Stimulated activated CD8-positive, alpha-beta memory T cell treated with anti-CD3 and anti-CD28 coated beads, Interleukin-7, amount 100 ng/mL, for 1 hour (primary cell): ENCODE results near the gene DEPDC1.

Source experiments
- DNase-seq, 2 donors: peaks; one replicate each; pipeline ENCODE4 v3.0.0-alpha.2; 2020; ENCODE audit warnings: low read depth in 2 of 2

Gene DEPDC1

DNA sequence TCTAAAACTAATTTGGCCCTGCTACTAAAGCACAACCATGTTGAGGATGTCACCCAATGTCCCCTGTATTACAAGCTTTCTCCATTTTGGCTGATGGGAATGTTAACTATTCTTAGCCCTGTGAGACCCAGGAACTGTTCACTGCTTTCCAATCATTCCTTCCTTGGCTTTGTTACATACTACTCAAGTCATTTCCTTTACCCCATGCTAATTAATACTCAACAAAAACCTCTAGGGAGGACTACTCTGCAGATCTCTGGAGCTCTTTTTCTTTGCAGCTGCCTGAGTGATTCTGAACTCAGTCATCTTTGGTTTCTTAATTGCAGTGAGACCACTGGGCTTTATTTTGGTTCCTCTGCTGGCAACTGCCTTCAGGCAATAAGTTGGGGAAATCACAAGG, 23.8 kb downstream of the DEPDC1 start:
- no peak for DNase-seq

DNA sequence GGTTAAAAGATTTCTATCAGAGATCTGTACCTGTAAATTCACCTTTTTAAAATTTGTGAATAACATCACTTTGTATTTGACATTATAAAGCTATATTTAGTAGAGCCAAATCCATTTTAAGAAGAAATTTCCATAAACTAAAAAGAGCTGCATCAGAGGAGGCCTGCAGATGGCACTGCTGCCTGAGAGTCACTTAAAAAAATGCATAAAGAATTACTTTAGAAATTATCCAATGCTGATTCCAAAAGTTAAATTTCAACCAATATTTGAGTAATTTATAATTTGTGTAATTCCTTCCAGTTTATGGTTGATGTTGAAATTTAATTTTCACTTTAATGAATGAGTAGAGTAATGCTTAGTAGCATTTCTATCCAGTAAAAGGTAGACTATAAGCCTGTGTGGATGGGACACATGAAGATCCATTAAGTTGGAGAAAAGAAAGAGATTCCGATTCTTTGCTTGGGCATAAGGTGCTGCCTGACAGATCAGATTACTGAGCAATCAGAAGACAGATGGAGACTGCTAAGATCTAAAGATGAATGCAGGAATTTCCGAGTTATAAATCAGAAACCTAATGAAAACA, 26.4 kb downstream of the DEPDC1 start:
- no peak for DNase-seq

DNA sequence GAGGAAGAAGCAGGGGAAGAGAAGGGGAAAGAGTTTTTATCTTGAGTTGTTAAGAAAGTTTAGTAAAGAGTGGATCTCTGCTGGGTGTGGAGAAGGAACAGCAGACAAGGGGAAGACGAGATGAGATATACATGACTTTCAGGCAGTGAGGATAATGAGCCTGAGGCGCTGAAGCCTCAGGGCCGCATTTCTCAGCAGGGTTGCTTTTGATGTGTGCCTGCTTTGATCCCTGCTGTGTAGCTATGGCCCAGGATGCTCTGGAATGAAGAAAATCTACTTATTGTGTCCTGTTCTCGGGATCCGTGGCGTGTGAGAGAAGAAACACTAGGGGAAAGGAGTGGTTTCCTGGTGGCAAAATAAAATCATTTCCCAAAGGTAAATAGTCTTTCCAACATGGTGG, 32.0 kb downstream of the DEPDC1 start:
- no peak for DNase-seq

DNA sequence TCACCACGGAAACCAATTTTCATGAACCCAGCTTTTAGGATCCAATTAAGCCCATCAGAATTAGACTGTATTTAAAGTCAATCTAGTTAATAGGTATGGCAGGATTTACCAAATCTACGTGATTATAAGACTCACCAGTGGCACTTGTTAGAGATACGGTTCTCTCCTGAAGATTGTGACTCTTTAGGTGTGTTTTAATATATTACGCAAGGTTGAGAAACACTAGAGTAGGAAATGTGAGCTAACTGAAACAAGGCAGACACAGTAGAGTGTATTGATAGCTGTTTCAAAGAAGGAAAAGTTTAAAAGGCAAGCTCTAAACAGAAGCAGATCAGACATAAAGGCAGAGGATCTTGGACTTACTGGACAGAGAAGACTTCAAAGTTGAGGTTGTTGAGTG, 35.9 kb downstream of the DEPDC1 start:
- no peak for DNase-seq

DNA sequence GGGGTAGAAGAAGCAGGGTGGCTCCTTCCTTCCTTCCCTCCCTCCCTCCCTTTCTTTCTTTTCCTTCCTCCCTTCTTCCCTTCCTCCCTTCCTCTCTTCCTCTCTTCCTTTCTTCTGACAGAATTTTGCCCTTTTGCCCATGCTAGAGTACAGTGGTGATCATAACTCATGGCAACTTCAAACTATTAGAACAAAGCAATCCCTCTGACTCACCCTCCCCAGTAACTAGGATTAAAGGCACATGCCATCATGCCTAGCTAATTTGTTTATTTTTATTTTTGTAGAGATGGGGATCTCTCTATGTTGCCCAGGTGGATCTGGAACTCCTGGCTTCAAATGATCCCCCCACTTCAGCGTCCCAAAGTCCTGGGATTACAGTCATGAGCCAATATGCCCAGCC, 37.1 kb downstream of the DEPDC1 start:
- no peak for DNase-seq

DNA sequence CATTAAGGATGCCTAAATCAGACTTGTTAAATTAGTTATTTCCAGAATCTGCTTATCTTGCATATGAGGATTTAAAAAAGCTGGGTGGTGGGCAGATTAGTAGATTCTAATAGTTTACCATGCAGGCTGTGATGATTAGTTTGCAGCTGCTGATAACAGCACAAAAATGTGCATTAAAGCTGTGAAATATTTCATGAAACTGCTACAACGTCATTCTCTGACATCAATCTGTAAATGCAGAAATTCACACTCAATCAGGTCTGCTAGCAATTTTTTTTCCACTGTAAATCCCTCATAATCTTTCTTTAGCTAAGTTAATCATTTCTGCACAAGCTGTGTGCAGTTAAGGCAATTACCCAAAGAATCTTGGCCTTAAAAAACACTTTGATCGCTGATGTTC, 37.8 kb downstream of the DEPDC1 start:
- DNase-seq, result no peak

DNA sequence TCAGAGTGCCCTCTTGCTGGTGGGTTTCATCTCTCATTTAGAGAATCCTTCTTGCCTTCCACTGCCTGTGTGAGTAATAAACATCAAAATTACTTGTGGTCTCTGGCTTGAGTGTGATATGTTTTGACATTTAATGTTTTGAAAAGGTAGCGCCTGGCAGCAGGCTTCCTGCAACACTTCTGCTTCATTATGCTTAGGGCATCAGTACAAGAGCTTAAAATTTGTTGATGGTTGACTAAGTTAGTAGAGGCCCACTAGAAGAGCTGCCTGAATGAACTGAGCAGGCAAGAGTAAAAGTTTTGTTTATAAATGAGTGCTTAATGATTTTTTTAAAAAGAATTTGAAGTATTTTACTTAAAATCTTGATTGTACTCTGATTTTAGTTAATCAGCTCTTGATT, 40.7 kb downstream of the DEPDC1 start:
- DNase-seq, result no peak

DNA sequence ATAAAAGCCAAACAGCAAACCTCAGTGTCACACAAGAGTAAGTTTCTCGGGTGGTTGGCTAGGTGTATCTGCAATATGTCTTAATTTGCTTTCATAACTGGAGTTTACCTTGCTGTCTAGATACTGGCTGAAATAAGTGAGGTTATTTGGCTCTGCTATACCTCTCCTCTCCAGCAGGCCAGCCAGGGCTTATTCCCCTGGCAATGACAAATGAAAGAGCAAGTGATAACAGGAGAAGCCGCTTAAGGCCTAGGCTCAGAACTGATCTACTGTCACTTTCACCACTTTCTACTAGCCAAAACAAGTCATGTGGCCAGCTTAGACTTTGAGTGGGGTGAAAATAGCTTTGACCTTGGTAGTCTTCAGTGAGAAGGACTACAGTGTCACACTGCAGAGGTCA, 42.3 kb downstream of the DEPDC1 start:
- no peak for DNase-seq

DNA sequence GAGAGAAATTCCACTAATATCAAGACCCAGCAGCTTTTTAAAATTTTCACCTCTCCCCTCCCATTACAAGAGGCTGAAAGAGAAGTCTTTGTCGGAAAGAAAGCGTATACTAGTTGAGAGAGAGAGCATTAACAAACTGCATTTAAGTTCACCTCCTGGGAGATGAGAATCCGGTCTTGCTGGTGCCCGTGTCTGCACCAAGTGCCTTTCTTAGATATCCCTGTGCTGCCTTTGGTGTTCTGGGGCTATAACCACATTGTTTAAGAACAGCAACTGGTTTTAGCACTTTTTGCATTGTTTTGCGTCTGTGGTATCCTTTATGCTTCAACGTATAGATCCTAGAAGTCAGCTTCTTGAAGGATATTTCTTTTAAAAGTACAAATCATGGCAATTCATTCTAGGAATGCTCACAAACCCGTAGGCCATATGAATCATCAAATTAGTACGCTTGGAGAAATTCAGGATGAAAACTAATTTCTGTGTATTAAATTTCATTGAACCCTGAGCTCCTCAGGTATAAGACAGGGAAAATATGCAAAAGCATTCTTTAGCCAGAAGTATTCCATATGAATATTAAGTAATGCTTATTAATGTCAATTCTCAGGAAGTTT, 43.7 kb downstream of the DEPDC1 start:
- no peak for DNase-seq

DNA sequence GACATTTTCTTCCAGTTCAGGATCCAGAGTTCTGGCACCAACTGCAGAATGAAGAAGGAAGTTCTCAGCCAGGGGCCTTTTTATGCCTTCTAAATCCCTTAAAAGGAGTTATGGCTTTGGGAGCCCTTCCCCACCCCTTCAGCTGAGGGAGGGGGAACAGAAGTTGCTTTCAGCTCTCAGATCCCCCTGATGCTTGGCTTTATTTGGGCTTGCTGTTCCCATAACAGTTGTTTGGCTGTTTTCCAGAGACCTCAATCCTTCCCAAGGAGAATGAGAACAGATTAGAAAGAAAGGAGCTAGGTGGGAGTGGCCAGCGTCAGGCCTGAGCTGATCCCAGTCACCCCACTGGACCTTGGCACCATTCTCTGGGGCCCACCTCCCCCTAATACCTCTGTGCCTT, 47.0 kb downstream of the DEPDC1 start, which contains the start of gene RPE65:
RPE65 (minus strand) TSS at position 54 of the 400 bp plus-strand sequence; CDS start at position 5, 49 bp downstream.
- no peak for DNase-seq

DNA sequence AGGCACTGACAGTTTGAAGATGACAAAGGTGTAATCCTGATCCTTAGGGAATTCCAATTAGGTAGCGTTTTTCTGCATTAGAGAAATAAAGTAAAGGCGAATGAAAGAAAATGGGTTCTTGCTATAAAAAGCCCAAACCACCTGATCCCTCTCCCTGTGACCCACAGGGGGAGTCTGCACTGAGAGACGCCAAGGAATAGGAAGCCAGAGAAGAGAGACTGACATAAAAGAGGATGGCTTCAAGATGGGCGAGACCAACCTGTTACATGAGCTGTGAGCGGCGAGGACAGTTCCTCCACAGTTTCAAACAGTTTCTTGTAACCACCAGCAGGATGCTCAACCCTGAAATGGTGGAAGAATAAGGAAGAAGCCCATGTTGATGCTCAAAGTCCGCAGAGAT, 48.5 kb downstream of the DEPDC1 start:
- no peak for DNase-seq

DNA sequence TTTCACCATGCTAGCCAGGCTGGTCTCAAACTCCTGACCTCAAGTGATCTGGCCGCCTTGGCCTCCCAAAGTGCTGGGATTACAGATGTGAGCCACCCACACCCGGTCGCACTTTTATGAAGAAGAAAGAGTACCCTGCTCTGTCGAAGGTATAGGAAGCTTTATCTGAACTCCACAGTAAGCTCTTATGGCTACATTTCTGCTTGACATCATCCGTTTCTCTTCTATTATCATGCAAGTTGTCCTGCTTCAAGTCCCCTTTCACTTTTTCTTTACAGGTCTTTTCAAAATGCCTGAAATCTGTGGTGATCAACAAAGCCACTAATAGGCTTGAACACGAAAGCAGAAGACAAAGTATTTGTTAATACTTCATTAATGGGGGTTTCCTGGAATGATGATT, 51.2 kb downstream of the DEPDC1 start:
- no peak for DNase-seq

DNA sequence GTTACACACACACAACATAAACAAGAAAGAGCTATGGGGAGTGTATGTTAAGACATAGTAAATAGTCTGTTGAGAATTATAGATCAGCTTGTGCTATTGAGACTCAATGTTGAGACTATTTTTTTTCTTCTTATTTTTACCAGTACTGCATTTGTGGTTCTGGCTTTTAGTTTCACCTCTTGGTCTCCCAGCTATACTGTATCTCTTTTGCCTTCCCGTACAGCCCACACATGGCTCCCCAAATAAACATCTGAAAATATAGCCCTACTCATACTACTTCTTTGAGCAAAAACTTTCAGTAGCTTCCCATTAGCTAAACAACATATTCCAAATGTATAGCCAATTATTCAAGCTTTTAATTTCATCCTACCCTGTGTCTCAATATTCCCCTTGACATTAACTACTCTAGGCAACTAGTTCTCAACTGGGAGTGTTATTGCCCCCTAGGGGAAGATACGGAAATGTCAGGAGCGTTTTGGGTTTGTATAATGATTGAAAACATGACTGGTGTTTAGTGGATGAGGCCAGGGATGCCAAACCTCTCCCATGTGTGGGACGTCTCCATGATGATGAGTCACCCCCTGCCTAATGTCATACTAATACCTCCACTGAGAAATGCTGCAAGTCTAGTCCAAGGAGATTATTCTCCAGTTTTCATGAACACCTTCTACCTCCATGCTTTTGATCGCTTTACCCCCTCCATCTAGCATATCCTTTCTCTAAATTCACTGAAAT, 53.9 kb downstream of the DEPDC1 start:
- DNase-seq, result no peak

DNA sequence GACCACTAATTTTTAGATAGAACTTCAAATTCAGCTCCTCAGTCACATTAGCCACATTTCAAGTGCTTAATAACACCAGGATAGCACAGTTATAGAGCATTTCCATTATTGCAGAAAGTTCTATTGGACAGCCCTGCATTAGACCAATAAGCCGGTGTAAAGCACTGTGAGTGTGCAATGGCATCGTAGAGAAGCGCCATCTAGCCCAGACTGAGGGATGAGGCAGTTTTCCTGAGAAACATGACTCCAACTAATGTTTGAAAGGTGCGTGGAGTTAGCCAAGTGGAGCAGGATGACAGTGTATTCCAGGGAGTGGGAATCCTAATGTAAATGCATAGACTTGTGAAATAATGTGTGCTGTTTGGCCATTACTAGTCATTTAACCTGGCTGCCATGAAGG, 54.9 kb downstream of the DEPDC1 start:
- no peak for DNase-seq

DNA sequence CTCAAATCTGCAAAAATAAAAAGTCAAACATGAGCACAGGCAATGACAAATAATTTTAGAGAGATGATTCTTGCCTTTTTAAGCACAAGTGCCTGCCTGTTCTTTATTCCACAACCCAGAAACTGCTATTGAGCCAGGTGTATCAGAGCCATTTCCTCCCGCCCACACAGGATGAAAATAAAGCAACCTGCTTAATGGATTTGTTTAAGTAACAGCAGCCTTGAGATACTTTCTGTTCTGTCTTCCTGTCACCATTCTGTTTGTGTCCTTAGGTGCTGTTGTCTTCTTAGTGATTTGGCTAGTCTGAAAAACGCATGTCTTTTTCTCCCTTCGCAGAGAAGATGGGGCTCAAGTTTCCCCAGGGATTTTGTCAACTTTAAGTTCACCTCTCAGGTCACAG, 58.6 kb downstream of the DEPDC1 start:
- DNase-seq, result no peak

DNA sequence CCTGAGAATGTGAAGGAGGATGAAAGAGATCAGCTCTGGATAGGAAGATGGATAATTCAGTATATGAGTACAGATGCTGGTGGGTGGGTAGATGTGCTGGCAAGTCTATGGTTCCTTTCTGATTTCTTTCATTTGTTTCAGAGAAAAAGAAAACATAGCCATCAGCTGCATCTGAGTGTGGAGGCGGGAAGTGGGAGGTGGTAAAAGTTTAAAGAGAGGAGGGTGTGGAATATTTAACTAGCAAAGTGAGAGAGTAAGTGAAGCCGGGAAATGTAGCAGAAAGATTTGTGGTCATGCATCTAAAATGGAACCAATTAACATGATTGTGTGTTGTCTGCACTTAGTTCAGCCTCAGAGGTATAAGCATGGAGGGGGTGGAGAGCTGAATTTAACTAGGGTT, 63.5 kb downstream of the DEPDC1 start:
- no peak for DNase-seq

DNA sequence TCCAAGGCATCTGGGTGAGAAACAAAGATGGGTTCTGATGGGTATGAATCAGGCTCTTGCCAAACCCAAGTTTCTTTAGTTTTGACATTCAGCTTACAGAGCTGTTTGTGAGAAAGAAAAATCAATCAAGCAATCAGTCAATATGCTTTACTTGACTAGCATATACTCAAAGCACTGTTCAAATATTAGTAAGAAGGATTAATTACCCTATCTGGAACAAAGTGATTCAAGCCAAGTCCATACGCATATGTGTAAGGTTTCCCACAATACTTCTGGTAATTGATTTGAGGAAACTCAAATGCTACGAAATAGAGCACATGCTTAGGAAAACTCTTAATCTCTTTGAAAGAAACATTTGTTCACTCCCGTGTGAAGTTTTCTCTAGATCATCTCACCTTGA, 65.8 kb downstream of the DEPDC1 start:
- no peak for DNase-seq

DNA sequence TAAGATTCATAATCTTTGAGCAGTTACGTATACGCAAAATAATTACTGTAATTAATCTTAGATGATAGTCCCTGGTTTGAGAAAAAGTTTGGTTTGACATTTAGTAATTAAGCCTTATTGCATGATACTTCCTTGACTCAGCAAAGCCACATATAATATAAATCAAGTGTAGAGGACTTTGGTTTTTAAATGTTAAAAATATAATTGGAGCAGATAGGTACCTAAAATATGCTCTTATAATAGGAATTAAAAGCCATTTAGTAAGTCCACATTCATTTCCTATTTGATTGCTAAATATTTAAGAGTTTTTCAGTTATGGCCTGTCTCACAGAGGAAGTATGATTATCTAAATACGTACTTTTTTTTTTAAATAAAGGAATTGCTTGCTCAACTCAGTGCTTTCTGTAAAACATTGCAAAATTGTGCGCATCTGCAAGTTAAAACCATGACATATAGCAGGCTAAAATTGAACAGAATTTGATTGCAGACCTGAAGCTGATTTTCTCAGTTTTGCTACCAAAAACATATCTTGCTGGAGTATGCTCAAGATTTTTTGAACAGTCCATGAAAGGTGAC, 67.6 kb downstream of the DEPDC1 start:
- no peak for DNase-seq

DNA sequence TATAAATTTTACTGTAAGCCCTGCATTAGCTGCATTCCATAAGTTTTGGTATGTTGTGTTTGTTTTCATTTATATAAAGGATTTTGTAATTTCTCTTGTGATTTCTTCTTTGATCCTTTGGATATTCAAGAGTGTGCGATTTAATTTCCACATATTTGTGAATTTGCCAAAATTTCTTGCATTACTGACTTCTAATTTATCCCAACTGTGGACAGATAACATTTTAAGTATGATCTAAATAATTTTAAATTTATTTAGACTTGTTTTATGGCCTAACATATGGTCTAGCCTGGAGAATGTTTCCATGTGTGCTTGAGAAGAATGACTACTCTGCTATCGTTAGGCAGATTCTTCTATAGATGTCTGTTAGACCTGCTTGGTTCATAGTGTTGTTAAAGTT, 70.3 kb downstream of the DEPDC1 start:
- DNase-seq, result no peak
